ENCODE measurements around the gene CACNA2D3. TPM values are rescaled to one million over a fixed set of nuclear protein-coding genes. Genes with fewer than 3 reads are reported as not detected.

Gene CACNA2D3
- total RNA-seq, 1 experiment from 2014 or later: 7.6 TPM

DNA sequence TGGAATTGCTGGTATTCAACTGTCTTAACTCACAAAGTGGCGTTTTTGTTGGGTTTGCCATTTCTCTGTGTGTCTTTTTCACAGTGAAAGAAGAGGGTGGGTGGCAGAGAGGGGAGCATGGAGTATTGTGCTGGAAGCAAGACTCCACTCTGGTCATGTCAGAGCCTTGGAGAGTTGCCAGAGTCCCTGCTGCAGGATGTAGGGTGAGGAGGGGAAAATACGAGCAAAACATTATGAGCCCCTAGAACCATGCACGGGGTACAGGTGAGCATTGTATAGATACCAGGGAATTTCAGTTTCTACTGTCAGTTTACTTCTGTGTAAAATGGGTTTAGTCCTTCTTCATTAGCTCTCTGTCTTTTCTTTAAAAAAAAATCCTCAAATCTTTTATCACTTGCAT lies 249.9 kb downstream of the CACNA2D3 start:
- DNase-seq (ENCODE audit: low spot score): no peak

DNA sequence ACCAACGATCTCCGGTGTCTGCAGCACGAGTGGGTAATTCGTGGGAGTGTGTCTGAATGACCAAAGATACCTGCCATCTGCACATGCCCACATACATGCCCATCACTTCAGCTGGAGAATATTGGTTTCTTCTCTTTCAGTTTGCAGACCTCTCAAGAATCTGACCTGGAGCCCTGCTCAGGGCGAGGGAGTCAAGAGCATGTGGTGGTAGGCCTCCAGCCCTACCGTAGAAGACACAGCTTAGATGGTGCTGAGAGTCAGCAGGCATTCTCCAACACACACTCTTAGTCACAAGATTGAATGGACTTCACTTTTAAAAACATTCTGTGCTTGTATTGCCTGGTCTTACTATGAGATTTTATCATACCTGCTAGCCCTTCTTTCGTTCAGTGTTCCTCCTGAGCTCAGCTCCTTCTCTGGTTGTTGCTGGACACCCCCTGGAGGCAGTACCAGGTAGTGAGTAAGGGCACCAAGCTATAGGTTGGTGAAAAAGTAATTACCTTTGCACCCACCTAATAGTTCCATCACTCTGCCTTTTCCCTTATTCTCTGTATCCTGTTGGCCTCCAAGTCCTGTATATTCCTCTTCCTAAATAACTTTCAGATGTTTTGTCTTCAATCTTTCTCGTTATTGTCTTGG lies 252.0 kb downstream of the CACNA2D3 start:
- DNase-seq (ENCODE audit: low spot score): no peak

DNA sequence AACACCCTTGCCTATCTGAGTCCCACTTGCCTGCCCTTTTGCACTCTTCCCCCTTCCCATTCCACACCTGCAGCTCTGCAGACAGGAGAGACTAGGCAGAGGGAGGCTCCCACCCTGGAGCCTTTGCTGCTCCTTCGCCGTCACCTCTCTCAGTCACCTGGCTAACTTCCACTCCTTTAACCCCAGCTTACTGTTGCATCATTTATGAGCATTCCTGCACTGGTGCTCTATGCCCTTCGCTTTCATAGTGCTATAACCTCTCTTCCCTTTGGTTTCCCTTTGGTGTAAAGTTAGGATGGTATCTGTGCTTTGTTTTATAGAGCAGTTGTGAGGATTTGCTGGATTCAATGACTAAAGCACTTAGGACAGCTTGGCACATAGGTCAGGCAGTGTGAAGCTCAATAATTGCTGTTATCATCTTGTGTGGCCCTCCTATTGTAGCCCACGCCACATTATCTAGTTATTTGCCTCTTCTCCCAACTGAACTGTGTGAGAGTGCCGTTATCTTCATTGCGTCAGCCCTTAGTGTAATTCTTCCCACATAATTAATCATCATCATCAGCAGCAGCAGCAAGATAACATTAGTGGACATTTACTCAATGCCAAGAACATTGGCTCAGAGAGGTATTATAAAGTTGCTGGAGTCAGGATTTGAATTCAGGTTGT lies 253.9 kb downstream of the CACNA2D3 start:
- peak; percentile 50 for DNase-seq (ENCODE audit: low spot score)

DNA sequence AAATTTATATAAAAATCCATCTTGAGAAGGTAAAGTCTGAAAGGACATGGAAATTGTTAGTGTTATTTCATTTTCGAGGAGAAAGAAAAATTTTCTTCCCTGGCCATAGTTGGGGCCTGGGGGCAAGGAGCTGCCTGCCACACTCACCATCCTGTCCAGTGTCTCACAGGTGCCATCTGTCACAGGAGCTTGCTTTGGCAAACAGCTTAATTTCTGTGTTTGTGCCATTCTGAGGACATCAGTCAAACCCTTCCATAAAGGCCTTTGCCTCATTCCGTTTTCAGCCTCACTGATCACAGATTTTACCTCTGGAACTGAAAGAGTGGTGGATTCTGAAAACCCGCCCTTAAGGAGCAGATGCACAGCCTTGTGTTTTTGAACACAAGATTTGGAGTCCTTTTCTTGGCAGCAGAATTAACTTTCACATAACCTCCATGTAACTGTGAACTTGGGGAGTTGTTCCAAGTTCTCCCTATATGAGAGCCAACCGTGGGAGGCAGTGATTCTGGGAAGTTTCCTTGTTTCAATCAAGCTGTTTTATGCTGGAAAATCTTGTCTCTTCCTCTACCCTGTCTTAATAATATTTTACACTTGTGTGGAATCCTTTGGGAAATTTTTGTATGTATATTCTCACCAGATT lies 254.7 kb downstream of the CACNA2D3 start:
- DNase-seq (ENCODE audit: low spot score): no peak

DNA sequence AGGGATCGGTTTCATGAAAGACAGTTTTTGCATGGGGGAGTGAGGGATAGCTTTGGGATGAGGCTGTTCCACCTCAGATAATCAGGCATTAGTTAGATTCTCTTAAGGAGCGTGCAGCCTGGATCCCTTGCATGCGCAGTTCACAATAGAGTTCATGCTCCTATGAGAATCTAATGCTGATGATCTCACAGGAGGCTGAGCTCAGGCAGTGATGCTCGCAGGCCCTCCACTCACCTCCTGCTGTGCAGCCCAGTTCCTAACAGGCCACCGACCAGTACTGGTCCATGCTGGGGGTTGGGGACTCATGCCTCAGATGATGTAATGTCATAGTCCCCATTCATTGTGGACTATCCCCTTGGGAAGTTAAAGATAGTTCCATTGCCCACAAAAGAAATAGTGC lies 255.8 kb downstream of the CACNA2D3 start:
- DNase-seq (ENCODE audit: low spot score): no peak

DNA sequence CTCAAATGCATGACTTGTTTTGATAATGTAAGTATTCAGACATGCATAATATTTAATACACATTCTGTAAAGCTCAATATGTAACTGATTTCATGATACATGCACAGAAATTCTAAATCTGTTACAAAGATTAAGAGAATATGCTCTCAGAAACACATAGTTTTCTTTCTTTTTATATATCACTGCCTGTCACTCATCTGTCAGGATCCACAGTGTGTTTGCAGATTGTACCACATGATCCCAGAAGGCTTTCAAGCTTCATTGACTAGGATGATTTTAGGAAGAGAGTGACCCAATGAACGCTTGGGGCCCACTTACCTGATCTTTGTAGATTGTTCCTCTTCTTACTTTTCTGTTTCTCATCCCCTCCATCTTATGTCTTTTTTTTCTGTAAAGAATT lies 261.9 kb downstream of the CACNA2D3 start:
- no peak for DNase-seq (ENCODE audit: low spot score)

DNA sequence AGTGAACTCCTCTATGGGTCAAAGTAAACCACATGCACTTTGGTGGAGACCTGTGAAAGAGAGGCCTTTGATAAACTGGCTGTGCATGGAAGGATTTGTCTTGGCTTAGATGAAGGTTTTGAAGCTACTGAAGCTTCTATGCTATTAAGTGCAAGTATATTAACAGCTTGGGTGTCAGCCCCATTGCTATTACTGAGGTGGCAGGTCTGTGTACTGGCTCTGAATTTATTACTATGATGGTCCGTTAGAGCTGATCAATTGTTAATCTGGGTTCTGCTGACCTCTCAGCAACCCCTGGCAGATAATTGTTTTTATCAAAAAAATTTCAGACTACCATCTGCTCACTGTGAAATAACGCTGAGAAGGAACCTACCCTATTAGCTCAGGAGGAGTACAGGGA lies 268.2 kb downstream of the CACNA2D3 start:
- DNase-seq (ENCODE audit: low spot score): no peak

DNA sequence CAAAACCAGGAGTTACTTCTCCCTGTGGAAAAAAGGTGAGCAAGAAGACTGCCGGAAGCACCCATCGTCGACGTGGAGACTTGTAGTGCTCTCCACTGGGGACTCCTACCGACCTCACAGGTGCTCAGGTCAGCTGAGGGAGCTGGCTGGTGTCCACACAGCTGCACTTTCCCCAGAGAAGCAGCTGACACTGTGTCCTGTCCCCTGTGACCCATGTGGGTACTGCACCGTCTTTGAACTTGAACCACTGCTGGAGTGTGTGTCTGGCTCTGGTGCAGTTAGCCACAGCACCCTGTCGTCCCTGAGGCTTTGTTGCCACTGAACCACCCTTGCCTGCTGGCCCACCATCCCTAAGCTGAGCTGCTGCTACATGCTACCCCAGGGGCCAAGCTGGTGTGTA lies 270.8 kb downstream of the CACNA2D3 start:
- DNase-seq (ENCODE audit: low spot score): no peak

DNA sequence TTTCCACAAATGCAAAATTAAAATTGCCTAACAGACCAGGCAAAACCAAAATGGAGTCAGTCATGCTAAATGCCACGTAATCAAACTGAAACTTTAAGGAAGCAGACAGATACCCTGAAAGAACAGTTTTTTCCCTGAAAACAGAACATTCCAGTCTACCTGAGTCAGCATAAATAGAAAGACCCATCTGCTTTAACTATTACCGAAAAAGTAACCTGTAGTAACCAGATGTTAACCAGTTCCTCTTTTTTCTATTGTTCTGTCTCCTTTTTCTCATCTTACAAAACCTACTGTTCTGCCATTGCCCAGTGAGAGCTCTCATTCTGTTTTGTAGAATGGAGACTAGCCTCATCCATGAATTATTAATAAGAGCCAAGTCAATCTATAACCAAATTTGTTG lies 286.0 kb downstream of the CACNA2D3 start:
- no peak for DNase-seq (ENCODE audit: low spot score)

DNA sequence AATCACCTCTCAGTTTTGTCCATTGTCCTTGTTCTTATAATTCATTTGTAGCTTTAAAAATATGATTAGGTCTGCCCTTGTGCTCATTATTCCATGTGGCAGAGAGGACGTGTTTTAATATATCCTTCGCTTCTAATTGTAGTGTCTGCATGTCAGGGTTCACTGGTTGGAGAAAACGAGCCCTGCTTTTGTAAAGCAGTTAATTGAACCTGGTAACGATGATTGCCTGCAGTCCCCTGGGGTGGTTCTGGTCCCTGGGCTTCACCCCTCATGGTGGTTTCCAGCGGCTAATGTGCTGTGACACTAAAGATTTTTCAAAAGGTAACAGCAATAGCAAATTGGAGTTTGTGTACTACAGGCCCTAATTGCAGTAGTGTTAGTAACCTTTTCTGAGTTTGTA lies 299.6 kb downstream of the CACNA2D3 start:
- no peak for DNase-seq (ENCODE audit: low spot score)

DNA sequence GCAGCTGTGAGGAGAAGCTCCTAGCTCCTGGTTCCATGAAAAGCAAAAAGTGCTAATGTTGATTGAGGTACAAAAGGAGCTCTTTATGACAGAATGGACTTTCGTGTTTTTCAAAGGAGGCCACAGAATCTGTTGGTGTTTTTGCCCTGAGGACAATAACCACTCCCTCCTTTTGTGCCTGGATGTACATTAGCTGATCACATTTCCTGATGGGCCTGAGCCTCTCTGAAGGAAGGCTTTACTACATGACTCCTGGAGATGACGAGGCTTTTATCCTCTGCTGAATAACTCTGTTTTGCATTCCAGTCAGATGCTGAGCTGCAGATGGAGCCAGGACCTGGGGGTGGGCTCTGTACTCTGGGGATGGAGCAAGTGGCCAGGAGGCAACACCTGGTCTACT lies 301.9 kb downstream of the CACNA2D3 start:
- no peak for DNase-seq (ENCODE audit: low spot score)

DNA sequence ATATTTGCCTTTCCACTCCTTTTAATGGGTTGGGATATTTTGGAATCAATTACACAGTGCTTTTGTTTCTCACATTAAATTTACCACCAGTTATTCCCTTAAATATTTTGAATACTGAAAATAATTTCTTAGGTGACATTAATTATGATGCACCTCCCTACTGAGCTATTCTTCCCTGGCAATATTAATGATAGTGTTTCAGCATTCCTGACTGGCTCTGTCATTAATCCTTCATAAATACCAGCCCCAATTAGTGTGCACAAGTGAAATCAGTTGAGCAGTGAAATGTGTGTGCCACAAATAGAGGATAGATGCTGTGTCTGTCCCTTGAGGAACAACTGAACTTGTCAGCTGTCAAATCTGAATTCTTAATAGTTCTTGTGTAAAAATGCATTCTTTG lies 304.0 kb downstream of the CACNA2D3 start:
- DNase-seq (ENCODE audit: low spot score): no peak

DNA sequence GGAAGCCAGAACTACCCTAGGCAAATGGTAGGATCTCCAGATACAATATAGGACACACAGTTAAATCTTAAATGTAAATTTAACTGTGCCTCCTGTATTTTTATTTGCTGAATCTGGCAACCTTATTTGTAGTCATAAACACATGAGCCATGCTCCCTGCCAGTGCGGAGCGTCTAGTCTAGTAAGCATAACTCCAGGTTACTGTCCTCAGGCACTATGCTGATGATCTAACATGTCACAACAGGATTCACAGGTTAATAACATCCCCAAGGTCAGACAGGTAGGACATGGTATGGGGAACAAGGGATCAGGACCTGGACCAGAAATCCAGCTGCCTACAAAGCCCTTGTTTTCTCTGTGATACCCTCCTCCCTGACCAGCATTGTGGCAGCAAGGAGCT lies 305.1 kb downstream of the CACNA2D3 start:
- no peak for DNase-seq (ENCODE audit: low spot score)

DNA sequence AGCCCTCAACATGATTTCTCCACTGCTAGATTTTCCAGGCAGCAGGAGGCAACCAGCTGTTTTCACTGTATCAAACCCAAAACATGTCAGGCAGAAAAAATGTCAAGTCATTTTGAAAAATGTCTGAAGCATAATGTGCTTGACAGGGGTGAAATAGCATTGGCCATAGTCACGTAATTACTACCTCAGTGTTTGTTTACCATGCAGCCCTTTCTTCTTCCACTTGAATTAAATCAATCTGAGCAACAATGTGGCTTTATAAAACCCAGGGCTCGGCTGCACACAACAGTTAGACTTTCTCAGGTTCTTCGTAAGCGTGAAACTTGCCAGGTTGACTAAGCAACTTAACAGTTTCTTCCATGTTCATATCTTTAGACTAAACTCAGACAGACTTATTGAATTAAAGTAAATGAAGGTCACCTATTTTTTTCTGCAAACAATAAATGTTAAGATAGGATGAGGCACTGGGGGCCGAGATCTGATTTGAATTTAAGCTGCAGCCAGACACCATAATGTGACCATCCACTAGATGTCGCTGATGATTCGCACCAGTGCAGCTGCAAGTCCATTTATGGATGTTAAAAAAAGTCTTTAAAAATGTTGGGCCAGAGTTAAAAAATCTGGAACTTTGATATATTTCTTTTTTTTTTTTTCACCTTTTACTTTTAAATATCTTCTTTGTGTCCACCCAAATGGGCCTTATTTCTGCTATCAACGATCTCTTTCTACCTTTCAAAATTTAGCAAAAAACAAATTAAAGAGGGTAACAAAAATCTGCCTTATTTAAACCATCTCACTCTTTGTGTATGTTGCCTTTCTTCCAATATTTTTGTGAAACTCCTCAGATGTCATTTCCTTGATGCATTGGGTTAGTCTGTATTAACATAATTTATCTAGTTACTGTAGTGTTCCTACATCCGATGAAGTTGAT lies 305.9 kb downstream of the CACNA2D3 start:
- peak; percentile 77 for DNase-seq (ENCODE audit: low spot score)

DNA sequence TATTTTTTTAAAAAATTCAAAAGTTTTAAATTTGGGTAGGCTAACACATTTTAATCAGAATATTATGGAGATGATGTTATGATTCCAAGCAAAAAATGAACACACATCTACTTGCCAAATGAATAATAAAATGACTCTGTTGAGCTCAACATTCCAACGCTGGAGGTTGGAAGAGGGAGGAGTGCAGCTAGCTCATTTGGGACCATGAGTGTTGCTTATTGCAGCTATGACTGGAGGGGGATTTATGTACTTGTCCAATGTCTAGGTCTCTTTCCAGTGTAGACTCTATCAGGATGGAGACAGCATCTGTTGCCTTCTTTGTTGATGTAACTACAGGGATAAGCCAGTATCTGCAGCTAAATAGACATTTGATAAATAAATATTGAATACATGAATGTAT lies 310.6 kb downstream of the CACNA2D3 start:
- DNase-seq (ENCODE audit: low spot score): no peak

DNA sequence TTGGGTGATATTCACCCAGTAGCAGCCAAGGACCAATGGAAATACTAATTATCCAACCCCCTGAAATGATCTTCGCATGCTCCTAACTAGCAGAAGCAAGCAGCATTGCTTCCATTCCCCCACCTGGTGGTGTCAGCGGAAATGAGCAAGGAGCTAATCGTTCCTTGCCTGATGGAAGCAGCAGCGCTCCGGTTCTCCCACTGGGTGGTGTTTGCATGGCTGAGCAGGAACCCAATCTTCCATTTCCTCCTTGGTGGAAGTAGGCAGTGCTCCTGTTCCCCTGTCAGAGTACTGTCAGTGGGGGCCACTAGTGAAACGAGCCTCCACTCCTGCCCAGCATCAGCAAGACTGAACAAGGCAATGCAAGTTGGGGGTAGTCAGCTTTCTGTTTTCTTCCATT lies 311.5 kb downstream of the CACNA2D3 start:
- DNase-seq (ENCODE audit: low spot score): peak; percentile 72

DNA sequence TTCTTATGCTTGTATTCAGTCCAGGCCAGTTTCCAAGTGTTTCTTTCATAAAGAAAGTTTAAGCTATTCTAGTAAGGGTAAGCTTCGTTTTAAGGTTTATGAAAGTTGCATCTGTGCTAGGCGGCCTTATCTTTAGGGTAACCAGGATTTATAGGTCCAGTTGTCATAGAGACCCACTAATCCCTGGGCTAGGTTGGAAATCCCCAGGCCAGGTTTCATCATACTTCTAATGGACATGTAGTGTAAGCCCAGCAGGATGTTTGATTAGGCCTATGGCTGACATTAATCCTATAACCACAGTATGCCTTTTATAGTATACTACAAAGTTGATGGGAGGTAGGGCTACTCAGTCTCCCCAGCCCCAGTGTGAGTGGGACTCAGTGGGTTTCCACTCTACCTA lies 312.4 kb downstream of the CACNA2D3 start:
- peak; percentile 79 for DNase-seq (ENCODE audit: low spot score)

DNA sequence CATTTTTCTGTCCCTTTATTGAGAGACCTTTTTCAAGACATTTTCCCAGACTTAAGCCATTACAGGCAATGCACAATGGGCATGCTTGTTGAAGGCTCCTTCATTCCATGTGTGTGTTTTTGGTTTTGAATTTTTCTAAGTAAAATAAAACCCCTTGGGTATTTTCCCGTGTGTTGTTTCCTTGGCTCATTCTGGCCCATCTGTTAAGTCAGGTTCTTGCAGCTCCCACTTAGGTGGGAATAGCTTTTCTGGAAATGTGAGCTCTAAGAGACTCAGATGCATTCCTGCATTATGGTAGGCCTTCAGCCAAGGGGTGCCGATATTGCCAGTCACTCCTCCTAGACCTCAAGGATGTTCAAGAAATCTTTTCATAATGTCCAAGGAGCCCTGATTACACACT lies 314.9 kb downstream of the CACNA2D3 start:
- no peak for DNase-seq (ENCODE audit: low spot score)

DNA sequence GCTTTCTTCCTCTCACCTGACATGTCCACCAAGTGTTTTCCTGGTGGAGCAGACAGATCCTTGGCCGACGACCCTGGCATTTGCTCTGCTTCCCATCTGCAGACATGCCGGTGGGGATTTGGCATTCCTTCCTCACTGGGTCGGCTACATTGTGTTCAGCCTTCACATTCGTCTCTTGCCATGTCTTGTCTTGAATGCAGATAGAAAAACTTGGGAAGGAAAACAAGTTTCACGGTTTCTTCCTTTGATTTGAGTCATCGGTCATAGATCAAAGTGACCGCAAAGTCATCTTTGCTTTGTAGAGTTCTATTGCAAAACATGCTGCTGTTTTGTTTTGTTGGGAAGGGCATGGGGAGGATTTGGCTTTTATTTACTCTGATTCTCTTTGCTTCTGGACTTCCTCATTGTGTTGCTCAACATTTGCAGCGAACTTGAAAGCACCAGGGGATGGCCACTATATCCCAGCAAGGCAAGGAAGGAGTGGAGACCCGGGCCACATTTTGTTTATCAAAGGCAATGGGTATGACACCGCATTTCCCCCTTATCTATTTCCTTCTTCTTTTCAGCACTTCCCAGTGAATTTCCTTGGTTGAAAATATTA lies 321.3 kb downstream of the CACNA2D3 start:
- DNase-seq (ENCODE audit: low spot score): peak; percentile 65

DNA sequence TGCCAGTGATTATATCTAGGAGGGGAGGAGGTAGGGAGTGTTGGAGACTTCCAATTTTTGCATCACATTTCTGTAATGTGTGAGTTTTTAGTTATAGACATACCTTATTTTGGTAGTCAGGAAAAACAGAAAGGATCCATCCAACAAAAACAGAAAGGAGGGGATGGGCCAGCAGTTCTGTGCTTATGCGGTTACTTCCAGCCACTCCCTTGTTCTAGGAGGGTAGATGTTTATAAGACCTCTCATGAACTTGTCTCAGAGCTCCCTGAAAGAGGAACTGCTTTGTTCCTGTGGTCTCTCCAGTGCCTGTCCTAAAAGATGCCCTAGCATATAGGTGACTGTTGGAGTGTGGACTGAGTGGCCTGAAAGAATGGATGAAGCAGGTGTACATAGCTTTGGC lies 323.3 kb downstream of the CACNA2D3 start:
- DNase-seq (ENCODE audit: low spot score): no peak

DNA sequence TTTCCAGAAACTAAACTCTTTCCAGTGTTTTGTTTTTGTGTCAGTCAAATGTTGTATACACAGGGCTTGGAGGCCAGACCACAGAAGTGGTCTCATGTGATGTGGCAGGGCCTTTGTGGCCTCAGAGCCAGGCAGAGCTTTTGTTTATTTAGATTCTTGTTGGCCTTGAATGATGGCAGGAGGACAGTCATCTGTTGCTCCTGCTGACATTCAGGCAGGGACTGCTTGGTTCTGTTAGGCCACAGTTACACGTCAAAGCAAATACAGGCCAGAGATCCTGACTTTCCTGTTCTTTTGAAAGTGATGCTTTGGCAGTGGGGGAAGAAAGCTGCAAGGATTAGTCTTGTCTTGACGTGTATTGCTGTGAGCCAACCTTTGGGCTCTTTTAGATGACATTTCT lies 325.1 kb downstream of the CACNA2D3 start:
- DNase-seq (ENCODE audit: low spot score): no peak

DNA sequence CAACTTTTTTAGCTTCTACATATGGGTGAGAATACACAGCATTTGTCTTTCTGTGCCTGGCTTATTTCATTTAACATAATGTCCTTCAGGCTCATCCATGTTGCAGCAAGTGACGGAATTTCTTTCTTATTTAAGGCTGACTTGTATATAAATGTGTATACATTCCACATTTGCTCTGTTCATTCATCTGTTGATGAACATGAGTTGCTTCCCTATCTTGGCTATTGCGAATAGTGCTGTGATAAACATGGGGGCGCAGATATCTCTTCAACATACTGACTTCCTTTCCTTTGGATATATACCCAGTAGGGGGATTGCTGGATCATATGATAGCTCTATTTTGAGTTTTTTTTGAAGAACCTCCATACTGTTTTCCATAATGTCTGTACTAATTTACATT lies 332.5 kb downstream of the CACNA2D3 start:
- no peak for DNase-seq (ENCODE audit: low spot score)

Data from A172 (cell line).